ENCODE results near the gene CCDC157. TPM values are rescaled to one million over a fixed set of nuclear protein-coding genes. Genes with fewer than 3 reads are reported as not detected.
"Not testable (repeated sequence)": the region's sequence is repeated elsewhere in the genome, so short reads cannot be mapped to it uniquely, and the experiment has no call there.

CCDC157 gene
- total RNA-seq, 1 donor: 2.6 TPM

DNA sequence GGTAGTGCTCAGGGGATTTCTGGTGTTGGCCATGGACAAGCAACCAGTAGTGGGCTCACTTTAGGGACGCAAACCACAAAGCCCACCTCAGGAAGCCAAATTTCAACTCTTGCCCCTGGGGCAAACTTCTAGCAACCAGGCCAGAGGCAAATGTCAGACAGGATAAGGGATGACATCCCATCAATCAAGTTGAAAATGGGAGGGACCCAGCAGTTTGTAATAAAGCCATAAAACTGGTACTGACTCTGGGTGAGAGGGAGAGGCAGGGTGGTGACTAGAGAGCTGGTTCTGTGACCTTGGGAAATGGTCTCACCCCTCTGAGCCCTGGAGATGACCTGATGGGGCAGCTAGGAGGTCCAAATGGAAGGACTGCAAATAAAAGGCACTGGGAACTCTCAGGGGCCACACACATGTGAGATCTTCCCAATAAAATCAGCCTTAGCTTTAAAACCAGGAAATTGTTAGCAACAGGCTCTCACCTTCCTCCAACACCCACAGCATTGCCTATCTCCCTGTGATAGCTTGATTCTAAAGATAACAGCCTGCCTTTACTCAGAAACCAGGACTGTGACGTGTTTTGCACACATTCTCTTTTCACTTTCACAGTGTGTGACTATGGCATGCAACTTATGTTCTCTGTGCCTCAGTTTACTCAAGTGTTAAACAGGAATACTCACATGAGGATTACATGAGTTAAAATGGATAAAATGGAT, 23.7 kb upstream of the CCDC157 start:
- TF ChIP-seq, protein P1, sequence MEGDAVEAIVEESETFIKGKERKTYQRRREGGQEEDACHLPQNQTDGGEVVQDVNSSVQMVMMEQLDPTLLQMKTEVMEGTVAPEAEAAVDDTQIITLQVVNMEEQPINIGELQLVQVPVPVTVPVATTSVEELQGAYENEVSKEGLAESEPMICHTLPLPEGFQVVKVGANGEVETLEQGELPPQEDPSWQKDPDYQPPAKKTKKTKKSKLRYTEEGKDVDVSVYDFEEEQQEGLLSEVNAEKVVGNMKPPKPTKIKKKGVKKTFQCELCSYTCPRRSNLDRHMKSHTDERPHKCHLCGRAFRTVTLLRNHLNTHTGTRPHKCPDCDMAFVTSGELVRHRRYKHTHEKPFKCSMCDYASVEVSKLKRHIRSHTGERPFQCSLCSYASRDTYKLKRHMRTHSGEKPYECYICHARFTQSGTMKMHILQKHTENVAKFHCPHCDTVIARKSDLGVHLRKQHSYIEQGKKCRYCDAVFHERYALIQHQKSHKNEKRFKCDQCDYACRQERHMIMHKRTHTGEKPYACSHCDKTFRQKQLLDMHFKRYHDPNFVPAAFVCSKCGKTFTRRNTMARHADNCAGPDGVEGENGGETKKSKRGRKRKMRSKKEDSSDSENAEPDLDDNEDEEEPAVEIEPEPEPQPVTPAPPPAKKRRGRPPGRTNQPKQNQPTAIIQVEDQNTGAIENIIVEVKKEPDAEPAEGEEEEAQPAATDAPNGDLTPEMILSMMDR (IDR thresholded peaks at IDR 0.05; ENCODE audit: insufficient read depth, low read length): no peak
- DNase-seq (ENCODE audit: low read depth): no peak
- H3K4me3 ChIP-seq (ENCODE audit: low read depth, low read length): no peak overlapping the region

DNA sequence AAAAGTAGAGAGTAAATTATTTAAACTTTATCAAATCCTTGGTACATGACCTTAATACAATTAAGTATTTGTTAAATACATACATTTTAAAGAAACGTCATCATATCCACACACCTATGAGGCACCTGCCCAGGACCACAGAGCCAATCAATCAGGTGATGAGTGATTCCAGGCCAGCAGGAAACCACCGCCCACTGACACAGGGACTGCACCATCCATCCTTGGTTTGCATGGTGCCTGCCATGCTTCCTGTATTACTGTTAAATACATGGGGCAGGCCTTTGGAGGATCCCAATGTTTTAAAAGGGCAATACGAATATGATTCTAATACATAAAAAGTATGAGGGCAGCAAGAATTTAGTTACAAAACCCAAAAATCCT, 23.1 kb upstream of the CCDC157 start:
- TF ChIP-seq, protein P1 (IDR thresholded peaks at IDR 0.05; ENCODE audit: insufficient read depth, low read length): no peak
- no peak for DNase-seq (ENCODE audit: low read depth)
- H3K4me3 ChIP-seq (ENCODE audit: low read depth, low read length): no peak overlapping the region

DNA sequence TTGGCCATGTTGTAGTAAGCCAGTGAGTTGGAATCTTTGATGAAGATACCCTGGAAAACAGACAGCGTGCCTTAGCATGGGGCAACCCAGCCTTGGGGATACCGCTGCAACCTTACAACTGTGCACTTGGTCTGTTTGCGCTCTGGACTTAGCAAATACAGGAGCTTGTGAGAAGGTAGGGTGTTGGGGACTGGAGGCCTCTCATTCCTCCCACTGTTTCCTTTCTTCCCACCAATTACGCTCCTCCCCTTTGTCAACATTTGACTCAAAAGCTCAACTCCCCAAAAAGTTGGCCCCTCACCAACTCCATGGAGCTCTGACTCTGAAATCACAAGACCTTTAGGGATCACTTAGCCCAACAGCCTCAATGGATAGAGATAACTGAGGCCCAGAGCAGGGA, 22.2 kb upstream of the CCDC157 start:
- H3K4me3 ChIP-seq (ENCODE audit: low read depth, low read length): no peak overlapping the region
- no peak for DNase-seq (ENCODE audit: low read depth)
- TF ChIP-seq, protein P1 (IDR thresholded peaks at IDR 0.05; ENCODE audit: insufficient read depth, low read length): no peak

DNA sequence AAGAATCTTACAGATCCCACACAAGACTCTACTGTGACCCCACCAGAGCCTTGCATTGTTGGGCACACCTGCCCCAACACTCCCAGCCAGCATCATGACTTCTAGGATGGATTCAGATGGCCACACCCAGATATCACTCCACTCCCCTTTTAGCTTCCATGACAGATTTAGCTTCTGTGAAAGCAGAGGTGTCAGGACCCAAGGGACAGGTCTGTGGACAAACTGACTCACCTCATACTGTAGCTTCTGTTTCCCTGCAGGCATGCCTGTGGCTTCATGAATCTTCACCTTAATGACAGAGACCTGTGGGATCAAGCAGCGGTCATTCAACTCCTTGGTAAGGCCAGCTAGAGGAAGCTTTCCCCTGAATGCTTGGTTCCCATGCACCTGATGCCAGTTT, 21.6 kb upstream of the CCDC157 start:
- H3K4me3 ChIP-seq (ENCODE audit: low read depth, low read length): no peak overlapping the region
- TF ChIP-seq, protein P1 (IDR thresholded peaks at IDR 0.05; ENCODE audit: insufficient read depth, low read length): no peak
- DNase-seq (ENCODE audit: low read depth): no peak

DNA sequence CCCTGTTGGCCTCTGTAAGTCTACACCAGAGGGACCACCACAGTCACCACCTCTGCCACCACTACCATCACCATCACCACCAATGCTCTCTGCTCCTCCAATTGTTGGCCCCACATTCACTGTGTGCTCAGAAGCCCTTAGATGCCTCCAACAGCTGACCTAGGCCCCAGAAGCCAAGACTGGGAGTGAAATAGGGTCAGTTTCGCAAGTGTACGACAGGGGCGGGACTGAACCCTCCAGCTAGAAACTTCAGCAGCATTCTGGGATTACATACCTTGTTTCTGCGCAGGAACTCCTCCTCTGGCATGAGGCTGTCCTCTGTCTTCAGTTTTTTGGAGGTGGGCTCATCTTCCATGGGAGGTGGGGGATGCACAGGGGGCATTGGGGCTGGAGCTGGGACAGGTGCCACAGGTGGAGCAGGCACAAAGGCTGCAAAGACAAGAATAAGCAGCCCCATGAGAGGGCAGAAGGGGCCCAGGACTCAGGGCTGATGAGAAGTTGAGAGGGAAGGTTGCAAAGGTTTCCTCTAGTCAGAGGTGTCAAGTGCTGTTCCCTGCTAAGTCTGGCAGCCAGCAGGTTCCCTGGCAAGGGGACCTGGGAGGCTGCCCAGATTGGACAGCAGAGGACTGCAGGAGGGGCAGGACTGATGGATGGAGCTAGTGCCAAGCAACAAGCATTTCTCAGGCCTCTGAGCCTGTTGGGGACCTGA, 19.9 kb upstream of the CCDC157 start:
- no peak overlapping the region for H3K4me3 ChIP-seq (ENCODE audit: low read depth, low read length)
- DNase-seq (ENCODE audit: low read depth): no peak
- TF ChIP-seq, protein P1 (IDR thresholded peaks at IDR 0.05; ENCODE audit: insufficient read depth, low read length): no peak

DNA sequence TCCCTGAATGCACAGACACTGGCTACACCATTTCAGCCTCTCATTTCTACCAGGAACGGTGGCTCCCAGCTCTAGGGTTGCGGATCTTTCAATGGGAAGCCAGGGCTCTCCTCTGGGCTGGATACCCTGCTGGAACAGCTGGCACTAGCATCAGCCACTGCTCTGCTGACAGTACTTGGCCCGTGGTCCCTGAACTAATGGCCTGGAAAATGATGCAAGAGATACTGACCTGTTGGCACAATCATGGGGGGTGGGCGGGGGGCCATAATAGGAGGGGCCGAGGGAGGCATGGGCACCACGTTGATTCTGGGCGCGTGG, 19.4 kb upstream of the CCDC157 start:
- no peak for DNase-seq (ENCODE audit: low read depth)
- TF ChIP-seq, protein P1 (IDR thresholded peaks at IDR 0.05; ENCODE audit: insufficient read depth, low read length): no peak
- H3K4me3 ChIP-seq (ENCODE audit: low read depth, low read length): no peak overlapping the region

DNA sequence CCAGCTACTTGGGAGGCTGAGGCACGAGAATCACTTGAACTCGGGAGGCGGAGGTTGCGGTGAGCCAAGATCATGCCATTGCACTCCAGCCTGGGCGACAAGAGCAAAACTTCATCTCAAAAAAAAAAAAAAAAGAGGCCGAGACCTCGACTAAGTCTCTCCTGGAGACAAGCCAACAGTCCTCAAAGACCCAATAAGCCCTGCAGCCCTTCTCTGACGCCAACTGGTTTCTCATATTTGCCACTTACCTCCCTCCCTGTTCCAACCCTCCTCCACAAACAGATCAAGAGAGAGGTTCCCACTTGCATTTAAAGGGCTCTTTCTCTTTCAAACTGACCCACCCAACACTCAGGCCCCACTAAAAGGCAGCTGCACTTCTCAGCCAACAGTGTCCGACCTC, 18.5 kb upstream of the CCDC157 start:
- DNase-seq (ENCODE audit: low read depth); H3K4me3 ChIP-seq (ENCODE audit: low read depth, low read length): not testable (repeated sequence)
